Tibial nerve (tissue), 4 donors: Measurements from ENCODE around the gene SYNE3. TPM values are rescaled to one million over a fixed set of nuclear protein-coding genes. Genes with fewer than 3 reads are reported as not detected.

ENCODE experiments used
- DNase-seq, 2 donors: peaks; one replicate each; pipeline ENCODE4 v3.0.0-alpha.2; 2019; ENCODE audit warnings: low spot score in 2 of 2
- H3K27ac ChIP-seq, 4 donors: fragments of 200-600 bp; sonication (generic) in 3 of 4; one replicate each; pipeline ENCODE4 v1.5.1; 2017 to 2019; ENCODE audit warnings: mild to moderate bottlenecking in 1 of 4
- H3K27me3 ChIP-seq, 2 donors: fragments of 200-600 bp; sonication (generic) in 1 of 2; one replicate each; pipeline versions ENCODE4 v1.5.1 to v1.6.0; 2017 to 2019
- H3K36me3 ChIP-seq, 3 donors: fragments of 200-600 bp; sonication (generic); one replicate each; pipeline ENCODE4 v1.5.1; 2018 to 2019
- H3K4me1 ChIP-seq, 4 donors: fragments of 200-600 bp; sonication (generic) in 3 of 4; one replicate each; pipeline ENCODE4 v1.5.1; 2017 to 2019
- H3K4me3 ChIP-seq, 4 donors: fragments of 200-600 bp; sonication (generic) in 3 of 4; one replicate each; pipeline ENCODE4 v1.5.1; 2017 to 2019; ENCODE audit warnings: mild to moderate bottlenecking in 1 of 4, moderate library complexity in 1 of 4
- H3K9me3 ChIP-seq, 4 donors: fragments of 200-600 bp; sonication (generic) in 3 of 4; one replicate each; pipeline ENCODE4 v1.5.1; 2017 to 2019
- EP300 ChIP-seq, 2 donors: sonication (generic); formaldehyde crosslinking; IDR thresholded peaks; one replicate each; pipeline ENCODE4 v1.6.1; 2017; ENCODE audit warnings: antibody characterized with exemption in 2 of 2, mild to moderate bottlenecking in 1 of 2
- POLR2A ChIP-seq, 2 donors: fragments of 450-650 bp; IDR thresholded peaks; one replicate each; pipeline ENCODE4 v1.6.1; 2017; ENCODE audit warnings: antibody characterized with exemption in 2 of 2, mild to moderate bottlenecking in 2 of 2, moderate library complexity in 2 of 2
- WGBS, 2 donors: methylation state at CpG; one replicate each; pipeline ENCODE4 v1.1.5; 2018; 5-methylcytosine and 5-hydroxymethylcytosine counted together
- total RNA-seq, 4 donors: library from RNA; depleted of rRNA; stranded (reverse); fragments of >200 nt; gene quantifications; one replicate each; pipeline ENCODE4 v1.1.0, GENCODE V29; 2016
- TF ChIP-seq, protein P1 (sequence below), 5 experiments: fragments of 200-600 bp in 3 of 5; fragments of 450-650 bp in 2 of 5; sonication (generic) in 3 of 5; IDR thresholded peaks; one replicate each; pipeline ENCODE4 v1.5.1; 2016 to 2019; ENCODE audit warnings: antibody characterized with exemption in 5 of 5, mild to moderate bottlenecking in 3 of 5, moderate library complexity in 2 of 5

The SYNE3 gene
- total RNA-seq, 4 donors from 2014 or later: 71.0 to 106 (median 87.5) TPM

- H3K9me3 ChIP-seq: no peaks in the 10 kb centered on the region
- peaks cover 0 to 53% (median 11%) of the 10 kb centered on the region in 3 donors for H3K36me3 ChIP-seq
- TF ChIP-seq EP300 (IDR thresholded peaks at IDR 0.05) (no peak), POLR2A (IDR thresholded peaks at IDR 0.05) (no peak)
- TF ChIP-seq, protein P1, sequence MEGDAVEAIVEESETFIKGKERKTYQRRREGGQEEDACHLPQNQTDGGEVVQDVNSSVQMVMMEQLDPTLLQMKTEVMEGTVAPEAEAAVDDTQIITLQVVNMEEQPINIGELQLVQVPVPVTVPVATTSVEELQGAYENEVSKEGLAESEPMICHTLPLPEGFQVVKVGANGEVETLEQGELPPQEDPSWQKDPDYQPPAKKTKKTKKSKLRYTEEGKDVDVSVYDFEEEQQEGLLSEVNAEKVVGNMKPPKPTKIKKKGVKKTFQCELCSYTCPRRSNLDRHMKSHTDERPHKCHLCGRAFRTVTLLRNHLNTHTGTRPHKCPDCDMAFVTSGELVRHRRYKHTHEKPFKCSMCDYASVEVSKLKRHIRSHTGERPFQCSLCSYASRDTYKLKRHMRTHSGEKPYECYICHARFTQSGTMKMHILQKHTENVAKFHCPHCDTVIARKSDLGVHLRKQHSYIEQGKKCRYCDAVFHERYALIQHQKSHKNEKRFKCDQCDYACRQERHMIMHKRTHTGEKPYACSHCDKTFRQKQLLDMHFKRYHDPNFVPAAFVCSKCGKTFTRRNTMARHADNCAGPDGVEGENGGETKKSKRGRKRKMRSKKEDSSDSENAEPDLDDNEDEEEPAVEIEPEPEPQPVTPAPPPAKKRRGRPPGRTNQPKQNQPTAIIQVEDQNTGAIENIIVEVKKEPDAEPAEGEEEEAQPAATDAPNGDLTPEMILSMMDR (IDR thresholded peaks at IDR 0.05): no peak
- H3K4me3 ChIP-seq: no peak overlapping the region
- peaks cover 0 to 76% (median 32%) of the 10 kb centered on the region in 4 donors for H3K4me1 ChIP-seq
- no peaks in the 10 kb centered on the region for H3K27me3 ChIP-seq
- no peak for DNase-seq
- no peak overlapping the region for H3K27ac ChIP-seq
- 95 to 98% methylated on average over 6 of the region's 6 CpGs for WGBS, 2 donors
These were observed 41.5 kb downstream of the SYNE3 start for GRCh38 chr14:95474941-95475340.

DNA sequence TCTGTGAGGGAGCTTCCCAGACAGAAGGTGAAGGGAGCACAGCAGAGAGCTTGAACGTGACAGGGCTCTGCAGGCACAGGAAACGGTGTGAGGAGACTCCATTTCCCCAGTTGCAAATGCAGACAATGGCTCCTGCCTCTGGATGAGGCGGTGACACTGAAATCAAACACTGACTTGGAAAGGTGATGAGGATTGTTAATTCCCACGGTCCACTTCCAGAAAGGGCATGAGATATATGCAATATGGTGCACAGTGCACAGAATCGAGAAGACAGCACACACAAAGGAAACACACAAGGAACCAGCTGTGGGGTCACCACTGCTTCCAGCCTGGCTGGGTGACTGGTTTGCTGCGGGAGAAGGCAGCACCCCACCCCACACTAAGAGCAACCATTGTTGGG is 42.0 kb downstream of the SYNE3 start:
- DNase-seq: no peak
- Histone ChIP-seq H3K9me3 (no peaks in the 10 kb centered on the region), H3K27ac (no peak overlapping the region), H3K4me1 (peaks cover 0 to 76% (median 28%) of the 10 kb centered on the region in 4 donors), H3K36me3 (peaks cover 0 to 58% (median 11%) of the 10 kb centered on the region in 3 donors), H3K4me3 (no peak overlapping the region), H3K27me3 (no peaks in the 10 kb centered on the region)
- TF ChIP-seq POLR2A (IDR thresholded peaks at IDR 0.05): no peak
- TF ChIP-seq, protein P1 (IDR thresholded peaks at IDR 0.05): no peak
- no peak for TF ChIP-seq EP300 (IDR thresholded peaks at IDR 0.05)
- 83 to 88% methylated on average over 6 of the region's 6 CpGs for WGBS, 2 donors

DNA sequence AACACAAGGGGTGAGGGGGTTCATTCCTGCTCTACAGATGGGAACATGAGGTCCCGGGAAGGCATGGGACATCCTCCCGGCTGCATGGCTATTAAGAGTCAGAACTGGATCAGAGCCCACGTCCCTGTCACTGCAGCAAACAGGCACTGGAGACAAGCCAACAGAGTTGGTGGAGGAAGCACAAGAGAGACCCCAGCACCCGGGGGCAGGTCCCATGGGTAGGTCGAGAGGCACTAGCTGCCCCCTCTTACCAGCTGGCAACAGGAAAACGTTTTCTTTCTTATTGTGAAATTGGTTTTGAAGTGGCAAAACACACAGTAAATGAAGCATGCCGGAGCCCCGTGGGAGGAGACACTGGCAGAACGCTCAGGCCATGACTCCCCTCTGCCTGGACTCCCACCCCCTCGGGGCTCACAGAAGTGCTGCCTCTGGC is 43.6 kb downstream of the SYNE3 start:
- H3K4me1 ChIP-seq: peaks cover 0 to 74% (median 13%) of the 10 kb centered on the region in 4 donors
- no peaks in the 10 kb centered on the region for H3K9me3 ChIP-seq
- TF ChIP-seq, protein P1 (IDR thresholded peaks at IDR 0.05): no peak
- no peak for TF ChIP-seq POLR2A (IDR thresholded peaks at IDR 0.05)
- peak in 1 of 2 donors; percentile 6 for TF ChIP-seq EP300 (IDR thresholded peaks at IDR 0.05)
- H3K27me3 ChIP-seq: no peaks in the 10 kb centered on the region
- DNase-seq: no peak
- 29 to 35% methylated on average over 10 of the region's 10 CpGs for WGBS, 2 donors
- peaks cover 0 to 70% (median 11%) of the 10 kb centered on the region in 3 donors for H3K36me3 ChIP-seq
- H3K4me3 ChIP-seq: no peak overlapping the region
- peak overlapping the region in 3 of 4 donors; percentile 8 to 67 (median 54) for H3K27ac ChIP-seq

- H3K9me3 ChIP-seq: no peaks in the 10 kb centered on the region
- H3K36me3 ChIP-seq: peaks cover 0 to 84% (median 11%) of the 10 kb centered on the region in 3 donors
- H3K4me3 ChIP-seq: no peak overlapping the region
- H3K27ac ChIP-seq: peak overlapping the region in 2 of 4 donors; percentile 54 to 67
- no peaks in the 10 kb centered on the region for H3K27me3 ChIP-seq
- no peak for DNase-seq
- TF ChIP-seq EP300 (IDR thresholded peaks at IDR 0.05): no peak
- TF ChIP-seq POLR2A (IDR thresholded peaks at IDR 0.05): no peak
- TF ChIP-seq, protein P1 (IDR thresholded peaks at IDR 0.05): no peak
- 59 to 78% methylated on average over 7 of the region's 7 CpGs for WGBS, 2 donors
- peaks cover 0 to 67% (median 4%) of the 10 kb centered on the region in 4 donors for H3K4me1 ChIP-seq
These were observed 45.0 kb downstream of the SYNE3 start for GRCh38 chr14:95471476-95471875.

GRCh38 chr14:95471016-95471415 is 45.4 kb downstream of the SYNE3 start:
- Histone ChIP-seq H3K36me3 (peaks cover 0 to 88% (median 13%) of the 10 kb centered on the region in 3 donors), H3K4me1 (peaks cover 0 to 67% (median 4%) of the 10 kb centered on the region in 4 donors), H3K4me3 (no peak overlapping the region), H3K9me3 (no peaks in the 10 kb centered on the region), H3K27me3 (no peaks in the 10 kb centered on the region), H3K27ac (peak overlapping the region in 2 of 4 donors; percentile 54 to 67)
- DNase-seq: no peak
- WGBS, 2 donors: 62 to 64% methylated on average over 2 of the region's 2 CpGs
- TF ChIP-seq EP300 (IDR thresholded peaks at IDR 0.05) (no peak), POLR2A (IDR thresholded peaks at IDR 0.05) (no peak)
- TF ChIP-seq, protein P1 (IDR thresholded peaks at IDR 0.05): no peak
